Lower leg skin (tissue), 3 donors: ENCODE data around the gene NDUFS1.

Experiments used
- POLR2A ChIP-seq, 2 donors: fragments of 450-650 bp; IDR thresholded peaks; one replicate each; pipeline ENCODE4 v1.6.1; 2016 to 2017; ENCODE audit warnings: antibody characterized with exemption in 2 of 2, mild to moderate bottlenecking in 1 of 2, moderate library complexity in 1 of 2
- TF ChIP-seq, protein P1 (sequence below), 3 donors: fragments of 450-650 bp; IDR thresholded peaks; one replicate each; pipeline ENCODE4 v1.5.1; 2016; ENCODE audit warnings: antibody characterized with exemption in 3 of 3, mild to moderate bottlenecking in 3 of 3, moderate library complexity in 2 of 3

DNA sequence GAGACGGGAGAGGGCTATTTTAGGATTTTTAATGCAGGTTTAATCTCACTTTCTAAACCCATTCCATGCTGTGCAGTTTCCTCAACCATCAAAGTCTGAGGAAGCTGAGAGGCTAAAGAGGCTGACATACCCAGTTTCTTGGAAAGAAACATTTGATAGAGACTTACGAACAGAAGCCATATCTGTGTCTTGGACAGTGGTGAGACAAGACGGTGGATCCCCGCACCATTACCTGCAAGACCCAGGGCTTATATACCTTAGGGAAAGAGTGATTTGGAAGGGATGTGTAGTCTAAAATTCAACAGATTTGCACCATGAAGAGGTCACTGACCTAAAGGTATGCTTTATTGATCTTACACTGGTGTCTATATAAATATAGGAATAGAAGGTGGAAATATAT lies 13.9 kb upstream of the NDUFS1 start:
- TF ChIP-seq, protein P1, sequence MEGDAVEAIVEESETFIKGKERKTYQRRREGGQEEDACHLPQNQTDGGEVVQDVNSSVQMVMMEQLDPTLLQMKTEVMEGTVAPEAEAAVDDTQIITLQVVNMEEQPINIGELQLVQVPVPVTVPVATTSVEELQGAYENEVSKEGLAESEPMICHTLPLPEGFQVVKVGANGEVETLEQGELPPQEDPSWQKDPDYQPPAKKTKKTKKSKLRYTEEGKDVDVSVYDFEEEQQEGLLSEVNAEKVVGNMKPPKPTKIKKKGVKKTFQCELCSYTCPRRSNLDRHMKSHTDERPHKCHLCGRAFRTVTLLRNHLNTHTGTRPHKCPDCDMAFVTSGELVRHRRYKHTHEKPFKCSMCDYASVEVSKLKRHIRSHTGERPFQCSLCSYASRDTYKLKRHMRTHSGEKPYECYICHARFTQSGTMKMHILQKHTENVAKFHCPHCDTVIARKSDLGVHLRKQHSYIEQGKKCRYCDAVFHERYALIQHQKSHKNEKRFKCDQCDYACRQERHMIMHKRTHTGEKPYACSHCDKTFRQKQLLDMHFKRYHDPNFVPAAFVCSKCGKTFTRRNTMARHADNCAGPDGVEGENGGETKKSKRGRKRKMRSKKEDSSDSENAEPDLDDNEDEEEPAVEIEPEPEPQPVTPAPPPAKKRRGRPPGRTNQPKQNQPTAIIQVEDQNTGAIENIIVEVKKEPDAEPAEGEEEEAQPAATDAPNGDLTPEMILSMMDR (IDR thresholded peaks at IDR 0.05) = no peak
- TF ChIP-seq POLR2A (IDR thresholded peaks at IDR 0.05) = no peak
